ENCODE results near the gene ACSS2.

ACSS2 gene

GRCh38 chr20:34883809-34884208 is 7.4 kb downstream of the ACSS2 start:
- H3K27ac ChIP-seq (replicated peaks): no peak overlapping the region
- no peak for TF ChIP-seq SPI1 (IDR thresholded peaks at IDR 0.05; ENCODE audit: borderline replicate concordance, low read depth)
- TF ChIP-seq CTCF (IDR thresholded peaks at IDR 0.05; ENCODE audit: insufficient read depth, low read length): no peak
- no peak for TF ChIP-seq REST (IDR thresholded peaks at IDR 0.05; ENCODE audit: insufficient replicate concordance, low read depth)
- TF ChIP-seq GABPA (IDR thresholded peaks at IDR 0.05; ENCODE audit: low read depth): no peak
- TF ChIP-seq POLR2AphosphoS5 (IDR thresholded peaks at IDR 0.05; ENCODE audit: low read depth): no peak
- DNase-seq (ENCODE audit: low read depth in 1 of 2, low spot score in 1 of 2): no peak
- no peak overlapping the region for H3K4me3 ChIP-seq (replicated peaks; ENCODE audit: insufficient read depth, low read length)
- H3K27me3 ChIP-seq (ENCODE audit: insufficient read depth, poor library complexity, severe bottlenecking): no peaks in the 10 kb centered on the region

GRCh38 chr20:34884260-34884659 is 7.8 kb downstream of the ACSS2 start:
- no peak overlapping the region for H3K4me3 ChIP-seq (replicated peaks; ENCODE audit: insufficient read depth, low read length)
- TF ChIP-seq GABPA (IDR thresholded peaks at IDR 0.05; ENCODE audit: low read depth) (no peak), POLR2AphosphoS5 (IDR thresholded peaks at IDR 0.05; ENCODE audit: low read depth) (no peak), REST (IDR thresholded peaks at IDR 0.05; ENCODE audit: insufficient replicate concordance, low read depth) (no peak), CTCF (IDR thresholded peaks at IDR 0.05; ENCODE audit: insufficient read depth, low read length) (no peak), SPI1 (IDR thresholded peaks at IDR 0.05; ENCODE audit: borderline replicate concordance, low read depth) (no peak)
- H3K27ac ChIP-seq (replicated peaks): no peak overlapping the region
- DNase-seq (ENCODE audit: low read depth in 1 of 2, low spot score in 1 of 2): no peak
- H3K27me3 ChIP-seq (ENCODE audit: insufficient read depth, poor library complexity, severe bottlenecking): no peaks in the 10 kb centered on the region

- no peak overlapping the region for H3K4me3 ChIP-seq (replicated peaks; ENCODE audit: insufficient read depth, low read length)
- DNase-seq (ENCODE audit: low read depth in 1 of 2, low spot score in 1 of 2): no peak
- no peaks in the 10 kb centered on the region for H3K27me3 ChIP-seq (ENCODE audit: insufficient read depth, poor library complexity, severe bottlenecking)
- no peak overlapping the region for H3K27ac ChIP-seq (replicated peaks)
- TF ChIP-seq CTCF (IDR thresholded peaks at IDR 0.05; ENCODE audit: insufficient read depth, low read length) (no peak), GABPA (IDR thresholded peaks at IDR 0.05; ENCODE audit: low read depth) (no peak), POLR2AphosphoS5 (IDR thresholded peaks at IDR 0.05; ENCODE audit: low read depth) (no peak), SPI1 (IDR thresholded peaks at IDR 0.05; ENCODE audit: borderline replicate concordance, low read depth) (no peak), REST (IDR thresholded peaks at IDR 0.05; ENCODE audit: insufficient replicate concordance, low read depth) (no peak)
These were observed 9.7 kb downstream of the ACSS2 start for GRCh38 chr20:34886122-34886521.
